ENCODE results near the gene MAG. TPM values are rescaled to one million over a fixed set of nuclear protein-coding genes. Genes with fewer than 3 reads are reported as not detected.

The MAG gene
- total RNA-seq, 1 experiment from 2014 or later, result 0.46 TPM

- Mint-ChIP-seq H3K4me1 (peaks cover 14% of the 10 kb centered on the region), H3K27ac (no peak overlapping the region), H3K9me3 (no peaks in the 10 kb centered on the region), H3K27me3 (ENCODE audit: low read depth) (no peaks in the 10 kb centered on the region; the same call in 1 of the 2 replicates), H3K4me3 (no peak overlapping the region), H3K36me3 (no peaks in the 10 kb centered on the region)
- CTCF ChIA-PET, result interaction anchor here (1.0 to 2.2 kb wide), 2 partner anchors 13 to 59 kb away, joined by 3 to 12 read pairs; no protein-coding TSS in a partner anchor
- DNase-seq (ENCODE audit: low spot score) (peak; percentile 23), ATAC-seq (no peak)
- POLR2A ChIA-PET, result no interaction called here
- TF ChIP-seq GTF2I (CRISPR knock-in tag; conservative IDR thresholded peaks at IDR 0.05), result no peak
- TF ChIP-seq SMAD4 (CRISPR knock-in tag; IDR thresholded peaks at IDR 0.05), result no peak
- peak; percentile 52; the same call in 1 of the 2 replicates for TF ChIP-seq NR2C2 (CRISPR knock-in tag; IDR thresholded peaks at IDR 0.05)
These were observed 1.8 kb downstream of the MAG start for GRCh38 chr19:35293808-35294207.

GRCh38 chr19:35294328-35294727, 2.4 kb downstream of the MAG start:
- no peak for TF ChIP-seq USF1 (CRISPR knock-in tag; IDR thresholded peaks at IDR 0.05)
- TF ChIP-seq ZMAT4 (CRISPR knock-in tag; IDR thresholded peaks at IDR 0.05), result no peak
- TF ChIP-seq AR (CRISPR knock-in tag; IDR thresholded peaks at IDR 0.05), result no peak
- no peak for TF ChIP-seq ZNF138 (CRISPR knock-in tag; conservative IDR thresholded peaks at IDR 0.05)
- no peak for TF ChIP-seq NFATC4 (CRISPR knock-in tag; IDR thresholded peaks at IDR 0.05)
- TF ChIP-seq OVOL2 (CRISPR knock-in tag; IDR thresholded peaks at IDR 0.05; ENCODE audit: borderline replicate concordance), result no peak
- no peak for TF ChIP-seq NR1H2 (CRISPR knock-in tag; IDR thresholded peaks at IDR 0.05)
- TF ChIP-seq SP1 (CRISPR knock-in tag; conservative IDR thresholded peaks at IDR 0.05), result no peak
- no peak for TF ChIP-seq GABPB1 (CRISPR knock-in tag; IDR thresholded peaks at IDR 0.05)
- TF ChIP-seq ATF6 (CRISPR knock-in tag; IDR thresholded peaks at IDR 0.05), result no peak
- TF ChIP-seq ATF1 (CRISPR knock-in tag; IDR thresholded peaks at IDR 0.05), result no peak
- no peak for TF ChIP-seq JAZF1 (CRISPR knock-in tag; IDR thresholded peaks at IDR 0.05)
- TF ChIP-seq MXD4 (CRISPR knock-in tag; IDR thresholded peaks at IDR 0.05; ENCODE audit: borderline replicate concordance), result no peak
- Mint-ChIP-seq H3K36me3 (no peaks in the 10 kb centered on the region), H3K4me3 (no peak overlapping the region), H3K4me1 (peaks cover 14% of the 10 kb centered on the region), H3K27ac (no peak overlapping the region), H3K27me3 (ENCODE audit: low read depth) (no peaks in the 10 kb centered on the region; the same call in 1 of the 2 replicates), H3K9me3 (no peaks in the 10 kb centered on the region)
- POLR2A ChIA-PET, result no interaction called here
- no peak for ATAC-seq
- no peak for DNase-seq (ENCODE audit: low spot score)
- CTCF ChIA-PET, result interaction anchor here (1.0 to 2.2 kb wide), 5 partner anchors 10 to 179 kb away, joined by 3 to 12 read pairs (median 3); no protein-coding TSS in a partner anchor
